HCT116 (cell line): ENCODE measurements around the gene C1orf115. TPM values are rescaled to one million over a fixed set of nuclear protein-coding genes. Genes with fewer than 3 reads are reported as not detected.

Source experiments
- ATAC-seq: fragments of 200-7000 bp; cut with Tn5 transposase; 2 replicates; pipeline ENCODE4 v1.9.1; 2020; ENCODE audit warnings: mild to moderate bottlenecking, moderate library complexity
- BruUV-seq: library from RNA; stranded (reverse); fragments of 400-500 nt; replicated peaks from 2 replicates; lab custom pipeline; 2021; lab: Mats Ljungman, UMichigan
- CTCF ChIA-PET: fragments of 300-600 bp; sonication (Branson Sonifier 250); formaldehyde crosslinking; loops from one replicate; lab custom pipeline; 2021; ENCODE audit warnings: antibody characterized with exemption; lab: Charles Lee
- POLR2A ChIA-PET: fragments of 300-600, 350-600 bp; sonication (Branson Sonifier 250); formaldehyde crosslinking; loops from one replicate; lab custom pipeline; 2021; ENCODE audit warnings: antibody characterized with exemption; lab: Charles Lee
- RAD21 ChIA-PET, 2 experiments: fragments of 300-600 bp; sonication (Branson Sonifier 250); formaldehyde crosslinking; loops; one replicate each; lab custom pipeline; 2023; ENCODE audit warnings: low total read pairs in 2 of 2; ENCODE audit not compliant: uncharacterized antibody in 2 of 2, unreplicated experiment in 2 of 2, low non-redundant PET in 1 of 2; lab: Charles Lee
- DNase-seq: peaks from one replicate; pipeline ENCODE4 v3.0.0-alpha.2; 2010; ENCODE audit warnings: low read depth, low spot score
- H2AFZ ChIP-seq: fragments of 200-600 bp; shearing (Covaris generic), sonication (generic); 2 replicates; pipeline ENCODE4 v1.6.1; 2017; ENCODE audit warnings: low read depth, mixed run types, mixed read lengths, antibody characterized with exemption, low read length; ENCODE audit not compliant: poor library complexity, severe bottlenecking
- H3K27ac ChIP-seq: 2 replicates; pipeline ENCODE4 v1.5.1; 2012; ENCODE audit warnings: low read depth, low read length
- H3K27me3 ChIP-seq: fragments of 200-600 bp; sonication (generic); 2 replicates; pipeline ENCODE4 v1.6.1; 2016; ENCODE audit warnings: mixed run types, low read length, mixed read lengths; ENCODE audit not compliant: insufficient read depth
- H3K36me3 ChIP-seq, 2 experiments: fragments of 200-500 bp in 1 of 2; fragments of 200-600 bp in 1 of 2; sonication (Bioruptor generic) in 1 of 2; sonication (generic) in 1 of 2; 2 replicates each; pipeline versions ENCODE4 v1.5.1 to v1.6.1; 2014 to 2016; ENCODE audit warnings: low read length in 2 of 2, inconsistent platforms in 1 of 2, mixed read lengths in 1 of 2, mixed run types in 1 of 2; ENCODE audit not compliant: insufficient read depth in 2 of 2, control insufficient read depth in 1 of 2
- H3K4me1 ChIP-seq, 2 experiments: fragments of 200-600 bp in 1 of 2; sonication (generic) in 1 of 2; 2 replicates each; pipeline versions ENCODE4 v1.5.1 to v1.6.1; 2012 to 2017; ENCODE audit warnings: low read length in 2 of 2, inconsistent platforms in 1 of 2, mild to moderate bottlenecking in 1 of 2, mixed read lengths in 1 of 2, mixed run types in 1 of 2, moderate library complexity in 1 of 2; ENCODE audit not compliant: insufficient read depth in 2 of 2, control insufficient read depth in 1 of 2
- H3K4me2 ChIP-seq: fragments of 200-600 bp; sonication (generic); 2 replicates; pipeline ENCODE4 v1.6.1; 2017; ENCODE audit warnings: mixed run types, low read length, mixed read lengths
- H3K4me3 ChIP-seq, 2 experiments: fragments of 200-600 bp in 1 of 2; sonication (generic) in 1 of 2; replicated peaks in 1 of 2; 2 replicates each; pipeline ENCODE4 v1.5.1; 2011 to 2016; ENCODE audit warnings: low read length in 2 of 2, control low read depth in 1 of 2, low read depth in 1 of 2, mild to moderate bottlenecking in 1 of 2, mixed read lengths in 1 of 2, mixed run types in 1 of 2
- H3K79me2 ChIP-seq: fragments of 200-600 bp; sonication (generic); 2 replicates; pipeline ENCODE4 v1.6.1; 2017; ENCODE audit warnings: mild to moderate bottlenecking, mixed run types, low read length, moderate library complexity, mixed read lengths; ENCODE audit not compliant: insufficient read depth
- H3K9ac ChIP-seq: fragments of 200-600 bp; sonication (generic); 2 replicates; pipeline ENCODE4 v1.6.1; 2016; ENCODE audit warnings: low read length, mixed read lengths
- H3K9me2 ChIP-seq: fragments of 200-600 bp; sonication (generic), shearing (Covaris generic); 2 replicates; pipeline ENCODE4 v1.6.1; 2017; ENCODE audit warnings: mixed run types, mild to moderate bottlenecking, moderate library complexity; ENCODE audit not compliant: insufficient read depth
- H3K9me3 ChIP-seq, 2 experiments: fragments of 200-500 bp in 1 of 2; fragments of 200-600 bp in 1 of 2; sonication (Bioruptor generic) in 1 of 2; sonication (generic) in 1 of 2; 2 replicates each; pipeline ENCODE4 v1.6.1; 2014 to 2017; ENCODE audit warnings: low read length in 2 of 2, mixed read lengths in 2 of 2, inconsistent platforms in 1 of 2, low read depth in 1 of 2, mild to moderate bottlenecking in 1 of 2, mixed run types in 1 of 2, moderate library complexity in 1 of 2; ENCODE audit not compliant: control insufficient read depth in 1 of 2, insufficient read depth in 1 of 2
- H4K20me1 ChIP-seq: fragments of 200-600 bp; sonication (generic), shearing (Covaris generic); 2 replicates; pipeline ENCODE4 v1.6.1; 2017; ENCODE audit warnings: mixed run types, mild to moderate bottlenecking, moderate library complexity; ENCODE audit not compliant: insufficient read depth
- FOSL1 ChIP-seq: IDR thresholded peaks from 2 replicates; pipeline ENCODE4 v1.6.1; 2012; ENCODE audit warnings: low read depth
- JUND ChIP-seq: IDR thresholded peaks from 2 replicates; pipeline ENCODE4 v1.6.1; 2012
- POLR2A ChIP-seq: IDR thresholded peaks from 2 replicates; pipeline ENCODE4 v1.7.0; 2011; ENCODE audit warnings: borderline replicate concordance; ENCODE audit not compliant: insufficient read depth, insufficient read length; ENCODE audit errors: extremely low read depth
- POLR2AphosphoS5 ChIP-seq: IDR thresholded peaks from 2 replicates; pipeline ENCODE4 v1.6.1; 2011; ENCODE audit warnings: mild to moderate bottlenecking, low read depth, low read length, moderate library complexity
- ZFX ChIP-seq: fragments of 450-650 bp; IDR thresholded peaks from 2 replicates; pipeline ENCODE4 v1.6.1; 2017
- ZNF274 ChIP-seq: fragments of 200-500 bp; sonication (Bioruptor generic); IDR thresholded peaks from 2 replicates; pipeline ENCODE4 v1.6.1; 2014; ENCODE audit warnings: mild to moderate bottlenecking, low read depth, low read length, inconsistent platforms
- intact Hi-C: fragments of 100-400 bp; cut with micrococcal nuclease; formaldehyde crosslinking; loops from 2 replicates; pipeline ENCODE4 v1.10.0; 2022
- total RNA-seq: library from RNA; stranded (reverse); gene quantifications from one replicate; pipeline ENCODE4 v1.2.1, GENCODE V29; 2021; ENCODE audit not compliant: unreplicated experiment
- TF ChIP-seq, protein P1 (sequence below): IDR thresholded peaks from 2 replicates; pipeline ENCODE4 v1.6.1; 2012; ENCODE audit warnings: low read depth

Gene C1orf115
- total RNA-seq, 1 experiment from 2014 or later: 16.8 TPM

DNA sequence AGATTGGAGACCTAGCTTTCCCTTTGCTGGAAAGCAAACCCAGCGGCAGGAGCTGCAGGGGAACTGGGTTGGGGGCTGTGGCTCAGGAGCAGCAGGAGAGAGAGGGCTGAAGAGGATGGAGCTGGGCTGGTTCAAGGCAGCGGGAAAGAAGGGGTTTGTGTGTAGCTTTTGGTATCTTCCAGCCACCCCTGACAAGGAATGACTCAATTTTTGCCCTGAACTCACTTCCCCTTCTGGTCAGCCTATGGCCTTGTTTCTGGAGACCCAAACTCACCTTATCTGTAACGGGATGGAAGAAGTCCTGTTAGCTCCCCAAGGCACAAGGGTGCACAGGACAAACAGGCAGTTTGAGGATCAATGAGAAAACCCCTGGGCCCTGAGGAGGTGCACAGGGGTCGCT lies 13.1 kb downstream of the C1orf115 start (continued):
- TF ChIP-seq, protein P1, sequence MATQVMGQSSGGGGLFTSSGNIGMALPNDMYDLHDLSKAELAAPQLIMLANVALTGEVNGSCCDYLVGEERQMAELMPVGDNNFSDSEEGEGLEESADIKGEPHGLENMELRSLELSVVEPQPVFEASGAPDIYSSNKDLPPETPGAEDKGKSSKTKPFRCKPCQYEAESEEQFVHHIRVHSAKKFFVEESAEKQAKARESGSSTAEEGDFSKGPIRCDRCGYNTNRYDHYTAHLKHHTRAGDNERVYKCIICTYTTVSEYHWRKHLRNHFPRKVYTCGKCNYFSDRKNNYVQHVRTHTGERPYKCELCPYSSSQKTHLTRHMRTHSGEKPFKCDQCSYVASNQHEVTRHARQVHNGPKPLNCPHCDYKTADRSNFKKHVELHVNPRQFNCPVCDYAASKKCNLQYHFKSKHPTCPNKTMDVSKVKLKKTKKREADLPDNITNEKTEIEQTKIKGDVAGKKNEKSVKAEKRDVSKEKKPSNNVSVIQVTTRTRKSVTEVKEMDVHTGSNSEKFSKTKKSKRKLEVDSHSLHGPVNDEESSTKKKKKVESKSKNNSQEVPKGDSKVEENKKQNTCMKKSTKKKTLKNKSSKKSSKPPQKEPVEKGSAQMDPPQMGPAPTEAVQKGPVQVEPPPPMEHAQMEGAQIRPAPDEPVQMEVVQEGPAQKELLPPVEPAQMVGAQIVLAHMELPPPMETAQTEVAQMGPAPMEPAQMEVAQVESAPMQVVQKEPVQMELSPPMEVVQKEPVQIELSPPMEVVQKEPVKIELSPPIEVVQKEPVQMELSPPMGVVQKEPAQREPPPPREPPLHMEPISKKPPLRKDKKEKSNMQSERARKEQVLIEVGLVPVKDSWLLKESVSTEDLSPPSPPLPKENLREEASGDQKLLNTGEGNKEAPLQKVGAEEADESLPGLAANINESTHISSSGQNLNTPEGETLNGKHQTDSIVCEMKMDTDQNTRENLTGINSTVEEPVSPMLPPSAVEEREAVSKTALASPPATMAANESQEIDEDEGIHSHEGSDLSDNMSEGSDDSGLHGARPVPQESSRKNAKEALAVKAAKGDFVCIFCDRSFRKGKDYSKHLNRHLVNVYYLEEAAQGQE: no peak
- TF ChIP-seq POLR2AphosphoS5: no peak
- TF ChIP-seq ZNF274: no peak

DNA sequence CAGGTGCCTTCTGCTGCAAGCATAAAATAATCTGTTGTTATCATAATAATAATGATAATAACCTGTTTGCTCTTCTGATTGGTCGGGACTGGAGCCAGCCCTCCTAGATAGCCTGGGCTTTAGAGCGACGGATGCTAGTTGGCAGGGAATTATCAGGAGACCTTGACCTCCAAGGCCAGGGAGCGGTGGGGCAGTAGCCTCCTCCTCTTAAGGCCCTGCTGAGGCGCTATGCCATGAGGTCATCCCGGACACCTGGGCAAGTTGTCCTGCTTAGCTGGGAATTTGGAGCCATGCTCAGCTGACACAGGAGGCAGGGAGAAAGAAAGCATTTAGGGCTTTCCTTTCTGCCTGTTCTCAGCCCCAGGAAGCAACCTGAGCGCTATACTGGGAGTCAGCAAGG lies 15.6 kb downstream of the C1orf115 start:
- BruUV-seq: no TSS peak
- Histone ChIP-seq H3K4me2 (no peak overlapping the region), H3K36me3 (no peaks in the 10 kb centered on the region), H4K20me1 (no peaks in the 10 kb centered on the region), H3K79me2 (no peaks in the 10 kb centered on the region), H3K27ac (no peak overlapping the region), H2AFZ (no peak overlapping the region), H3K27me3 (no peaks in the 10 kb centered on the region), H3K4me1 (no peaks in the 10 kb centered on the region; a peak in 2 of 4 replicates), H3K9me3 (no peaks in the 10 kb centered on the region), H3K9me2 (no peaks in the 10 kb centered on the region), H3K9ac (no peak overlapping the region), H3K4me3 (no peak overlapping the region)
- ChIA-PET CTCF (interaction anchor here (2.0 kb wide), 1 partner anchor 28 kb away, joined by 6 read pairs; no protein-coding TSS in a partner anchor), RAD21 (no interaction called here), POLR2A (no interaction called here)
- intact Hi-C loops: no loop called here
- TF ChIP-seq JUND (no peak), POLR2A (no peak), ZFX (no peak), FOSL1 (no peak)
- ATAC-seq (no peak), DNase-seq (no peak)
